Chondrocyte (in vitro differentiated cells): ENCODE measurements around the gene TNFRSF21. TPM values are rescaled to one million over a fixed set of nuclear protein-coding genes. Genes with fewer than 3 reads are reported as not detected.

Experiments used
- DNase-seq: peaks from one replicate; pipeline ENCODE4 v3.0.0; 2021; ENCODE audit warnings: mixed read lengths, low spot score
- H3K27ac Mint-ChIP-seq: one replicate; pipeline ENCODE4 v1.8.0; 2021; ENCODE audit warnings: mild to moderate bottlenecking, moderate library complexity, mixed read lengths; ENCODE audit not compliant: unreplicated experiment
- H3K27me3 Mint-ChIP-seq: 2 replicates; pipeline ENCODE4 v1.8.0; 2021; ENCODE audit warnings: low read depth, mixed read lengths
- H3K36me3 Mint-ChIP-seq: 2 replicates; pipeline ENCODE4 v1.8.0; 2021; ENCODE audit warnings: low read depth, mixed read lengths
- H3K4me1 Mint-ChIP-seq: 2 replicates; pipeline ENCODE4 v1.8.0; 2021; ENCODE audit warnings: low read depth, mild to moderate bottlenecking, mixed read lengths
- H3K4me3 Mint-ChIP-seq: one replicate; pipeline ENCODE4 v1.8.0; 2021; ENCODE audit warnings: mild to moderate bottlenecking, moderate library complexity, mixed read lengths; ENCODE audit not compliant: unreplicated experiment
- H3K9me3 Mint-ChIP-seq: 2 replicates; pipeline ENCODE4 v1.8.0; 2021; ENCODE audit warnings: low read depth, mixed read lengths
- total RNA-seq: library from RNA; stranded (reverse); gene quantifications from 3 replicates; pipeline ENCODE4 v1.2.1, GENCODE V29; 2021
- TF ChIP-seq, protein P1 (sequence below): fragments of 200-600 bp; sonication (generic); IDR thresholded peaks from 2 replicates; pipeline ENCODE4 v1.5.0; 2021; ENCODE audit warnings: antibody characterized with exemption, mild to moderate bottlenecking, moderate library complexity

The TNFRSF21 gene
- total RNA-seq, 1 donor from 2014 or later, result 23.1 TPM

DNA sequence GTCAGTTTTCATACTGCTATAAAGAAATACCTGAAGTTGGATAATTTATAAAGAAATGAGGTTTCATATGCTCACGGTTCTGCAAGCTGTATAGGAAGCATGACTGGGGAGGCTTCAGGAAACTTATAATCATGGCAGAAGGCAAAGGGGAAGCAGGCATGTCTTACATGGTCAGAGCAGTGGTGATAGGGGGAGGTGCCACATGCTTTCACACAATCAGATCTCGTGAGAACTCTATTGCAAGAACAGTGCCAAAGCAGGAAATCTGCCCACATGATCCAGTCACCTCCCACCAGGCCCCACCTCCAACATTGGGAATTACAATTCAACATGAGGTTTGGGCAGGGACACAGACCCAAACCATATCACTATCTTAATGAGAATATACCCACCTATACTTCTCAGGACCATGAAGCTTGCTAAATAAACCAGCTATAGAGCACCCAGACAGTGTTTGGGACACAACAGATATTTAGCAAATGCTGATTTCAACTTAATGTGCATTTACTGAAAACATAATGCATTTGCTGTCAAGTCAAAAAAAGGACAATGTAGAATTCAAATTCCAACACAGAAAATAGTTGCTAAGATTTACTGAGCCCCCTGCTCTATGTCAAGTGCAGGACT, 63.8 kb downstream of the TNFRSF21 start:
- Mint-ChIP-seq H3K27me3 (no peaks in the 10 kb centered on the region), H3K27ac (no peak overlapping the region), H3K36me3 (no peaks in the 10 kb centered on the region), H3K4me3 (no peak overlapping the region), H3K9me3 (no peaks in the 10 kb centered on the region), H3K4me1 (peaks cover 15% of the 10 kb centered on the region)
- DNase-seq, result no peak
- TF ChIP-seq, protein P1, sequence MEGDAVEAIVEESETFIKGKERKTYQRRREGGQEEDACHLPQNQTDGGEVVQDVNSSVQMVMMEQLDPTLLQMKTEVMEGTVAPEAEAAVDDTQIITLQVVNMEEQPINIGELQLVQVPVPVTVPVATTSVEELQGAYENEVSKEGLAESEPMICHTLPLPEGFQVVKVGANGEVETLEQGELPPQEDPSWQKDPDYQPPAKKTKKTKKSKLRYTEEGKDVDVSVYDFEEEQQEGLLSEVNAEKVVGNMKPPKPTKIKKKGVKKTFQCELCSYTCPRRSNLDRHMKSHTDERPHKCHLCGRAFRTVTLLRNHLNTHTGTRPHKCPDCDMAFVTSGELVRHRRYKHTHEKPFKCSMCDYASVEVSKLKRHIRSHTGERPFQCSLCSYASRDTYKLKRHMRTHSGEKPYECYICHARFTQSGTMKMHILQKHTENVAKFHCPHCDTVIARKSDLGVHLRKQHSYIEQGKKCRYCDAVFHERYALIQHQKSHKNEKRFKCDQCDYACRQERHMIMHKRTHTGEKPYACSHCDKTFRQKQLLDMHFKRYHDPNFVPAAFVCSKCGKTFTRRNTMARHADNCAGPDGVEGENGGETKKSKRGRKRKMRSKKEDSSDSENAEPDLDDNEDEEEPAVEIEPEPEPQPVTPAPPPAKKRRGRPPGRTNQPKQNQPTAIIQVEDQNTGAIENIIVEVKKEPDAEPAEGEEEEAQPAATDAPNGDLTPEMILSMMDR, result no peak

DNA sequence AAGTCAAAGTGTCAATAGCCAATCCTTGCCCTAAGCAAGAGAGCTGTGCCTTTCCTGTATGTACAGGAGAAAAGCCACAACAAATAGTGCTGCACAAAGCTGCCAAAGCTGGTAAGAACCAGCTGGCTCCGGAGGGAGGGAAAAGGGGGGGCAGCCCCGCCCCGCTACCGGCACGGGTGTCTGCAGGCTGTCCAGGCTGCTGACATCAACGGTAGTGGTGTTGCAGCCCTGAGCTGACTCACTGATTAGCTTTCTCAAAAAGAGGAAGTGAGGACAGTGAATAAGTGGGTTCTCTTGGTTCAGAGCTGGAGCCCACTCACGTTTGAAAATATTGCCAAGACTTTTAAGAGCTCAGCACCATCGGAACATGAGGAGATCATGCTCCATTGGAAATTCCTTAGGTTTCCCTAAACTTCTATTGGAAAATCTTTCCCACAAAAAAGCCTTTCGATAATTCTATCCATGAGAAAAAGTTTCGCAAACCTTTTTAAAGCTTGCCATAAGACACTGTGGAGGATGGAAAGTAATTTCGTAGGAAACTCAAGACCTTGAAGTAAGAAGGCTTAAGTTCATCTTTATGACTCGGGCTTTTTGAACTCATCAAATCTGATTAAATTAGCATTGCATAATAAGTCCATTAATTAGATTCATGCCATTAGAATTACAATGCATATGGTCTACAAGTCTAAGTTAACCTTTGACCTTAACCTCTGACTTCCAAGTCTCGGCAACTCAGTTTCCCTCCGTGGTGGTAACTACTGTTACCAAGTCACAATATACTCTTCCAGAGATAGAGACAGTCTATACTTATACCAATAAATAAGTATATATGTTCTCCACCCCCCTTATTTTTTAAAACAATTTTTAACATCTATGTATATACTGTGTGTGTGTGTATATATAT, 67.0 kb downstream of the TNFRSF21 start:
- peak overlapping the region; percentile 17 for H3K4me3 Mint-ChIP-seq

DNA sequence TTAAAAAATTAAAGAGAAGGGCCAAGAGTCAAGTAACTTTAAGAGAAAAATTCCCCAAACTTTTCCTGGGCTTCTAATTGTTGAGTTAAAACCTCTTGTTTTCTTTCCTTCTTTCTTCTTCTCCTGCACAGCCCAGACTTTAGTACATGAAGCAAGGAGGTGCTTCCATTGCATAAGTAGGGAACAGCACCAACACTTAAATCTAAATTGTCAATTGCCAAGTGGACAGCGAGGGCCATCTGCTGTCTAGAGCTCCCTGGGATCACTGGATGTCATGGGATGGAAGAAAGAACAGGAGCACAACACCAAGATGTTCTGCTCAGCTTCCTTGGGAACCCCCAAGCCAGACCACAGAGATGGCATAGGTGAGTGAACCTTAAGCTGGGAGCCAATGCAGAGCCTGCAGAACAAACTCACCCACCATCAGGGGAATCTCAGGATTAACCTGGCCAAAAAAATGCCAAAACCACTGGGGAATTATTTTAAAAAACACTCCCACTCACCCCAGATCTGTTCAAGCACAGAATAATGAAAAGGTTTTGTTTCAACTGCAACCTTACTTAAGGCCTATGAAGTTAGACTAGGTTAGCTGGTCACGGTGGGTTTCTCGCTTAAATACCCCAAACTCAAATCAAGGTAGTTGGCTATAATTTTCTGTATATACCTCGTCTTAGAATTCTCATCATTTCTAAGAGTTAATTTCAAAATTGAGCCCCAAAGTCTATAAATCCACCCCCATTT, 67.8 kb downstream of the TNFRSF21 start:
- no peak overlapping the region for H3K4me3 Mint-ChIP-seq
- H3K4me1 Mint-ChIP-seq, result peaks cover 9% of the 10 kb centered on the region
- peaks cover 2% of the 10 kb centered on the region for H3K36me3 Mint-ChIP-seq
- TF ChIP-seq, protein P1, result no peak
- H3K27me3 Mint-ChIP-seq, result no peaks in the 10 kb centered on the region
- H3K27ac Mint-ChIP-seq, result peak overlapping the region; percentile 64
- no peaks in the 10 kb centered on the region for H3K9me3 Mint-ChIP-seq
- DNase-seq, result no peak

More for the DNA sequence above, 67.0 kb downstream of the TNFRSF21 start:
- TF ChIP-seq, protein P1, result no peak
- Mint-ChIP-seq H3K4me1 (peaks cover 9% of the 10 kb centered on the region), H3K27me3 (no peaks in the 10 kb centered on the region), H3K9me3 (no peaks in the 10 kb centered on the region), H3K36me3 (peaks cover 2% of the 10 kb centered on the region), H3K27ac (peak overlapping the region; percentile 64)
- no peak for DNase-seq

DNA sequence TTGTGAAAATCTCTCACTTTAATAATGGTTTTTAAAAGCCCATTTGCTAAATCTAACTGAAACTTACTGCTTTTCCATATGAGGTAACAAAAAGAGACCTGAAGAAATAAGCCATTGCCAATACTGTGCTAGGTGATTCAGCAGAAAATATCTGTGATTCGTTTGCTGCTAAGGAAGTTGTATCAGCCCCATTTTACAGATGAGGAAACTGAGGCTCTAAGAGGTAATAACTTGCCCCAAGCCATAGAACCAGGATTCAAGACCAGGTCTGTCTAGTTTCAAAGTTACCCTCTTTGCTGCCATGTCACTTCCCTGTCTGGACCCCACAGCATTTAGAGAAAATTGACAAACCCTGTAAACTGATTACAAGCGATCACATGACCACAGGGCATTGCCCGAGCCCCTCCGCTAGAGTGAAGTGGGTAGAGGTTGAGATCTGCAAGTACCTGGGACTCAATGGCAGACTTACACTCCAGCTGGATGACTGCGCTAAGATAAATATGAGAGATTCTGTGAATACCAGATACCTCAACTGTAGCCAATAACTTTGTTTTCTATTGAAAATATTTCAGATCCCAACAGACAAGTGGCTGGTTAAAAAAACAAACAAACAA, 69.3 kb downstream of the TNFRSF21 start:
- DNase-seq, result no peak
- Mint-ChIP-seq H3K9me3 (no peaks in the 10 kb centered on the region), H3K36me3 (peaks cover 2% of the 10 kb centered on the region), H3K4me3 (no peak overlapping the region), H3K27me3 (no peaks in the 10 kb centered on the region), H3K4me1 (peaks cover 9% of the 10 kb centered on the region), H3K27ac (no peak overlapping the region)
- TF ChIP-seq, protein P1, result no peak
